ENCODE measurements around the gene MYH11.
"Not testable (repeated sequence)": the region's sequence is repeated elsewhere in the genome, so short reads cannot be mapped to it uniquely, and the experiment has no call there.

MYH11 gene

GRCh38 chr16:15846510-15846909 is 10.3 kb downstream of the MYH11 start:
- in situ Hi-C loops (cut with MboI; ENCODE audit: low sequenced_read_pairs) = no loop called here

GRCh38 chr16:15843635-15844279 is 13.1 kb downstream of the MYH11 start:
- in situ Hi-C loops (cut with MboI; ENCODE audit: low sequenced_read_pairs) = no loop called here

- in situ Hi-C loops (cut with MboI; ENCODE audit: low sequenced_read_pairs) = not testable (repeated sequence)
Measured at GRCh38 chr16:15839204-15839603, 17.6 kb downstream of the MYH11 start.

- in situ Hi-C loops (cut with MboI; ENCODE audit: low sequenced_read_pairs) = no loop called here
Measured at GRCh38 chr16:15837761-15838160, 19.1 kb downstream of the MYH11 start.

- in situ Hi-C loops (cut with MboI; ENCODE audit: low sequenced_read_pairs) = no loop called here
Measured at GRCh38 chr16:15836965-15837611, 19.7 kb downstream of the MYH11 start.

GRCh38 chr16:15836074-15836473 is 20.8 kb downstream of the MYH11 start:
- in situ Hi-C loops (cut with MboI; ENCODE audit: low sequenced_read_pairs) = no loop called here

GRCh38 chr16:15835136-15835878 is 21.5 kb downstream of the MYH11 start:
- in situ Hi-C loops (cut with MboI; ENCODE audit: low sequenced_read_pairs) = no loop called here

- in situ Hi-C loops (cut with MboI; ENCODE audit: low sequenced_read_pairs) = no loop called here
Measured at GRCh38 chr16:15834502-15834901, 22.3 kb downstream of the MYH11 start.

GRCh38 chr16:15833541-15833940 is 23.3 kb downstream of the MYH11 start:
- in situ Hi-C loops (cut with MboI; ENCODE audit: low sequenced_read_pairs) = no loop called here

- in situ Hi-C loops (cut with MboI; ENCODE audit: low sequenced_read_pairs) = no loop called here
Measured at GRCh38 chr16:15832241-15832640, 24.6 kb downstream of the MYH11 start.

- in situ Hi-C loops (cut with MboI; ENCODE audit: low sequenced_read_pairs) = no loop called here
Measured at GRCh38 chr16:15830832-15831451, 25.9 kb downstream of the MYH11 start.

GRCh38 chr16:15829460-15829859 is 27.4 kb downstream of the MYH11 start:
- in situ Hi-C loops (cut with MboI; ENCODE audit: low sequenced_read_pairs) = no loop called here

- in situ Hi-C loops (cut with MboI; ENCODE audit: low sequenced_read_pairs) = no loop called here
Measured at GRCh38 chr16:15827709-15828343, 29.0 kb downstream of the MYH11 start.

GRCh38 chr16:15827299-15827698 is 29.5 kb downstream of the MYH11 start:
- in situ Hi-C loops (cut with MboI; ENCODE audit: low sequenced_read_pairs) = no loop called here

GRCh38 chr16:15825750-15826305 is 31.0 kb downstream of the MYH11 start:
- in situ Hi-C loops (cut with MboI; ENCODE audit: low sequenced_read_pairs) = no loop called here

GRCh38 chr16:15822957-15823356 is 33.9 kb downstream of the MYH11 start:
- in situ Hi-C loops (cut with MboI; ENCODE audit: low sequenced_read_pairs) = no loop called here

GRCh38 chr16:15820837-15821236 is 36.0 kb downstream of the MYH11 start:
- in situ Hi-C loops (cut with MboI; ENCODE audit: low sequenced_read_pairs) = no loop called here

- in situ Hi-C loops (cut with MboI; ENCODE audit: low sequenced_read_pairs) = no loop called here
Measured at GRCh38 chr16:15819046-15819445, 37.8 kb downstream of the MYH11 start.

- in situ Hi-C loops (cut with MboI; ENCODE audit: low sequenced_read_pairs) = no loop called here
Measured at GRCh38 chr16:15817446-15817845, 39.4 kb downstream of the MYH11 start.

- in situ Hi-C loops (cut with MboI; ENCODE audit: low sequenced_read_pairs) = no loop called here
Measured at GRCh38 chr16:15816228-15816627, 40.6 kb downstream of the MYH11 start.

GRCh38 chr16:15812401-15812750 is 44.5 kb downstream of the MYH11 start:
- in situ Hi-C loops (cut with MboI; ENCODE audit: low sequenced_read_pairs) = not testable (repeated sequence)

All from hTERT RPE-1 (cell line).